Common myeloid progenitor, CD34-positive (primary cell): ENCODE results near the gene ZNF436.

Experiments
- CTCF ChIA-PET: fragments of 350-600 bp; sonication (Branson Sonifier 250); formaldehyde crosslinking; loops from one replicate; lab custom pipeline; 2021; ENCODE audit warnings: antibody characterized with exemption; lab: Charles Lee
- POLR2A ChIA-PET: fragments of 350-600 bp; sonication (Branson Sonifier 250); formaldehyde crosslinking; loops from one replicate; lab custom pipeline; 2021; ENCODE audit warnings: antibody characterized with exemption; lab: Charles Lee
- DNase-seq, 3 donors: peaks; one replicate each; pipeline versions ENCODE4 v3.0.0 to v3.0.0-alpha.2; 2013
- H3K27ac ChIP-seq, 2 experiments: 1 replicate in 1 of 2; 2 replicates in 1 of 2; pipeline ENCODE4 v1.7.0; 2013; ENCODE audit warnings: inconsistent platforms in 2 of 2, low read length in 2 of 2, mild to moderate bottlenecking in 2 of 2, low read depth in 1 of 2, moderate library complexity in 1 of 2; ENCODE audit not compliant: severe bottlenecking in 2 of 2, insufficient read depth in 1 of 2, poor library complexity in 1 of 2
- H3K27me3 ChIP-seq, 5 experiments: replicated peaks in 2 of 5; 1 replicate in 3 of 5; 2 replicates in 2 of 5; pipeline versions ENCODE4 v1.6.1 to v1.7.0; 2013; ENCODE audit warnings: low read length in 4 of 5, mild to moderate bottlenecking in 2 of 5, moderate library complexity in 2 of 5, inconsistent platforms in 1 of 5; ENCODE audit not compliant: insufficient read depth in 5 of 5, control insufficient read depth in 4 of 5
- H3K36me3 ChIP-seq, 4 experiments: 1 replicate in 2 of 4; 2 replicates in 2 of 4; pipeline versions ENCODE4 v1.6.1 to v1.7.0; 2013; ENCODE audit warnings: low read length in 3 of 4, control low read depth in 1 of 4, mild to moderate bottlenecking in 1 of 4; ENCODE audit not compliant: control insufficient read depth in 4 of 4, insufficient read depth in 4 of 4
- H3K4me1 ChIP-seq, 4 experiments: 1 replicate in 3 of 4; 2 replicates in 1 of 4; pipeline versions ENCODE4 v1.6.1 to v1.7.1; 2013; ENCODE audit warnings: low read length in 3 of 4, mild to moderate bottlenecking in 3 of 4, control low read depth in 1 of 4, inconsistent platforms in 1 of 4, moderate library complexity in 1 of 4; ENCODE audit not compliant: control insufficient read depth in 4 of 4, insufficient read depth in 4 of 4; ENCODE audit errors: control extremely low read depth in 1 of 4
- H3K4me3 ChIP-seq, 7 experiments: 1 replicate in 4 of 7; 2 replicates in 3 of 7; pipeline versions ENCODE4 v1.5.1 to v1.7.0; 2013; ENCODE audit warnings: mild to moderate bottlenecking in 7 of 7, low read length in 6 of 7, moderate library complexity in 6 of 7, inconsistent platforms in 2 of 7, low read depth in 2 of 7, control low read depth in 1 of 7; ENCODE audit not compliant: insufficient read depth in 4 of 7, control insufficient read depth in 1 of 7; ENCODE audit errors: extremely low read depth in 1 of 7
- H3K9me3 ChIP-seq, 5 experiments: 1 replicate in 4 of 5; 2 replicates in 1 of 5; pipeline versions ENCODE4 v1.6.1 to v1.7.1; 2013; ENCODE audit warnings: low read length in 4 of 5, mild to moderate bottlenecking in 2 of 5, inconsistent platforms in 1 of 5, low read depth in 1 of 5, moderate library complexity in 1 of 5; ENCODE audit not compliant: control insufficient read depth in 4 of 5, insufficient read depth in 2 of 5; ENCODE audit errors: control extremely low read depth in 1 of 5
- WGBS: methylation state at CpG from one replicate; pipeline ENCODE4 v1.1.5; 2013; ENCODE audit not compliant: insufficient coverage; 5-methylcytosine and 5-hydroxymethylcytosine counted together

ZNF436 gene

GRCh38 chr1:23344111-23344986 lies 25.3 kb downstream of the ZNF436 start, which contains the start of gene HNRNPR:
HNRNPR (minus strand) TSS chr1:23344284; CDS start chr1:23341008, 3,276 bp downstream.
- ChIA-PET CTCF (interaction anchor here (0.6 to 1.7 kb wide), 12 partner anchors 10 to 153 kb away, joined by 3 to 6 read pairs (median 3); partner anchors contain the start of gene ZNF436), POLR2A (interaction anchor here (0.6 to 1.8 kb wide), 9 partner anchors 9 to 656 kb away, joined by 3 to 21 read pairs (median 4); partner anchors contain the start of gene ZNF436)
- Histone ChIP-seq H3K36me3 (peaks cover 0 to 6% (median 0%) of the 10 kb centered on the region in 4 experiments), H3K4me3 (peak within 1 kb of the TSS; percentile 77 to 94 (median 87)), H3K4me1 (peaks cover 22 to 44% (median 31%) of the 10 kb centered on the region in 4 experiments), H3K27me3 (no peaks in the 10 kb centered on the region), H3K9me3 (no peaks in the 10 kb centered on the region), H3K27ac (peak within 1 kb of the TSS; percentile 84 to 93)
- peak; percentile 100 for DNase-seq
- WGBS, result 0% methylated on average over 79 of the region's 87 CpGs

DNA sequence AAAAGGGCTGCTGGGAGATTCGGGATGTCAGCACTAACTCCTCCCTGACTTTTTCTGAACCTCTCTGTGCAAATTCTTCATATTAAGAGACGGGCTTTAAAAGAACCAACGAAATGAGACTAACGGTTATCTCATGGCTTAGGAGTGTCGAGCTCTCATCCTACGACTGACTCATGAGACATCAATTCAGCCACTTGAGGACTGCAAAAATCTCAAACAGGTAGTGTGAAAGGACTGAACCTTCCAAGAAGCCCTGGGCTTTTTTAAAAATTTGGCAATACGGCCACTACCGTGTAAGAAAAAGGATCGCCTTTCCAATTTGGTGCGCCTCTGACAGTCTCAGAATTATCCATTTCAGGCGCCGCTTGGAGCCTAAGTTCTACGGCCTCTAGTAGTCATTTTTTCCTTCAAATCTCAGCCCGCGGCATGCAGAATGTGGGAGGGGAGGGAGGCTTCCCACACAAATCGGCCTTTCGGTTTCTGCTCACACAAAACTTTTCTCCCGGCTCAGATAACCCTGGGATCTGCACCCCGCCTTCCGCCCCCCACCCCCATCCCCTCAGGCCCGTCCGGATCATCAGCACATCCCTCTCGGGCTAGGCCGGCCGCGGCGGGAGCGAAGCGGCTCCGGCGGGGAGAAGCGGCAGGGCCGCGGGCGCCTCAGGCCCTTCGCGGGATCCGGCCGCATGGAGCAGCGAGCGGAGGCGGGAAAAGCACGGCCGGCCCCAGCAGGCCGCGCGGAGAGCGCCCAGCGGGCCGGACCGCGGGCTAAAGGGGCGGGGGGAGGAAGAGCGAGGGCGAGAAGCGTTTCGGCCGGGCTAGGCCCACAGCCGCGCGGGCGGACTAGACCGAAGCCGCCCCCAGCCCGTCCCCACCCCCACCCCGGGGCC lies 26.2 kb downstream of the ZNF436 start:
- WGBS, result 0% methylated on average over 36 of the region's 66 CpGs
- Histone ChIP-seq H3K4me3 (peak overlapping the region; percentile 77 to 94 (median 87)), H3K9me3 (no peaks in the 10 kb centered on the region), H3K27ac (peak overlapping the region; percentile 84 to 93), H3K36me3 (peaks cover 0 to 11% (median 0%) of the 10 kb centered on the region in 4 experiments), H3K4me1 (peaks cover 25 to 50% (median 33%) of the 10 kb centered on the region in 4 experiments), H3K27me3 (no peaks in the 10 kb centered on the region)
- CTCF ChIA-PET, result interaction anchor here (0.9 to 1.1 kb wide), 4 partner anchors 14 to 154 kb away, joined by 3 to 4 read pairs (median 3); partner anchors contain the start of gene ZNF436
- POLR2A ChIA-PET, result interaction anchor here (1.1 to 1.8 kb wide), 3 partner anchors 8 to 25 kb away, joined by 3 to 21 read pairs (median 4); partner anchors contain the start of gene ZNF436
- DNase-seq, result peak in 2 of 3 donors; percentile 38 to 54

GRCh38 chr1:23341931-23342692 lies 27.5 kb downstream of the ZNF436 start:
- peaks cover 25 to 50% (median 33%) of the 10 kb centered on the region in 4 experiments for H3K4me1 ChIP-seq
- peak in 2 of 3 donors; percentile 17 to 39 for DNase-seq
- ChIA-PET CTCF (interaction anchor here (1.3 kb wide), 1 partner anchor 26 kb away, joined by 3 read pairs; no protein-coding TSS in a partner anchor), POLR2A (interaction anchor here (1.6 kb wide), 1 partner anchor 28 kb away, joined by 3 read pairs; the partner anchor contains the start of gene ZNF436)
- H3K9me3 ChIP-seq, result no peaks in the 10 kb centered on the region
- peak overlapping the region in 6 of 7 experiments; percentile 77 to 94 (median 90) for H3K4me3 ChIP-seq
- no peaks in the 10 kb centered on the region for H3K27me3 ChIP-seq
- peak overlapping the region; percentile 84 to 93 for H3K27ac ChIP-seq
- peaks cover 7 to 21% (median 10%) of the 10 kb centered on the region in 4 experiments for H3K36me3 ChIP-seq
- WGBS, result no CpG with 5 or more reads among the region's 10 CpGs

GRCh38 chr1:23339632-23340031 lies 30.0 kb downstream of the ZNF436 start:
- ChIA-PET CTCF (interaction anchor here (0.6 to 1.3 kb wide), 4 partner anchors 12 to 73 kb away, joined by 3 to 7 read pairs (median 3); partner anchors contain the start of gene ZNF436), POLR2A (no interaction called here)
- Histone ChIP-seq H3K27ac (peak overlapping the region in 1 of 2 experiments; percentile 55), H3K4me1 (peaks cover 19 to 44% (median 29%) of the 10 kb centered on the region in 4 experiments), H3K9me3 (no peaks in the 10 kb centered on the region), H3K4me3 (no peak overlapping the region), H3K27me3 (no peaks in the 10 kb centered on the region), H3K36me3 (peaks cover 12 to 36% (median 22%) of the 10 kb centered on the region in 4 experiments)
- 91% methylated on average over 3 of the region's 4 CpGs for WGBS
- DNase-seq, result no peak

GRCh38 chr1:23337869-23338268 lies 31.8 kb downstream of the ZNF436 start:
- peak overlapping the region in 1 of 2 experiments; percentile 1 for H3K27ac ChIP-seq
- H3K36me3 ChIP-seq, result peaks cover 14 to 48% (median 30%) of the 10 kb centered on the region in 4 experiments
- 100% methylated on average over 1 of the region's 2 CpGs for WGBS

DNA sequence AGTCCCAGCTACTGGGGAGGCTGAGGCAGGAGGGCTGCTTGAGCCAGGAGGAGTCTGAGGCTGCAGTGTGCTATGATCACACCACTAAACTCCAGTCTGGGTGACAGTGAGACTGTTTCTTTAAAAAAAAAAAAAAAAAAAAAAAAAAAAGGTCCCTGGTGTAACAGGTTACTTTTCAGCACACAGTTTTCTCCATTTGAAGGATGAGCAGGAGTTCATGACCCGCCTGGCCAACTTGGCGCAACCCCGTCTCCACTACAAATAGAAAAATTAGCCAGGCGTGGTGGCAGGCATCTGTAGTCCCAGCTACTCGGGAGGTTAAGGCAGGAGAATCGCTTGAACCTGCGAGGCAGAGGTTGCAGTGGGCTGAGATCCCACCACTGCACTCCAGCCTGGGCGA lies 37.9 kb downstream of the ZNF436 start:
- H3K9me3 ChIP-seq, result no peaks in the 10 kb centered on the region
- DNase-seq, result no peak
- H3K4me1 ChIP-seq, result no peaks in the 10 kb centered on the region
- WGBS, result 99% methylated on average over 7 of the region's 8 CpGs
- ChIA-PET POLR2A (no interaction called here), CTCF (no interaction called here)
- peaks cover 12 to 79% (median 57%) of the 10 kb centered on the region in 4 experiments for H3K36me3 ChIP-seq
- H3K27me3 ChIP-seq, result no peaks in the 10 kb centered on the region
- no peak overlapping the region for H3K27ac ChIP-seq
- no peak overlapping the region for H3K4me3 ChIP-seq

More at GRCh38 chr1:23337869-23338268, 31.8 kb downstream of the ZNF436 start:
- CTCF ChIA-PET, result no interaction called here
- POLR2A ChIA-PET, result no interaction called here
- Histone ChIP-seq H3K9me3 (no peaks in the 10 kb centered on the region), H3K4me1 (peaks cover 16 to 40% (median 26%) of the 10 kb centered on the region in 4 experiments), H3K4me3 (no peak overlapping the region), H3K27me3 (no peaks in the 10 kb centered on the region)
- DNase-seq, result no peak
